ENCODE data around the gene SIL1. TPM values are rescaled to one million over a fixed set of nuclear protein-coding genes. Genes with fewer than 3 reads are reported as not detected.

SIL1 gene
- total and polyA plus RNA-seq, 2 experiments from 2014 or later, result 78.8 to 89.8 TPM

- Histone ChIP-seq H3K9ac (no peak overlapping the region), H3K36me3 (ENCODE audit: low read depth) (no peaks in the 10 kb centered on the region), H3K79me2 (ENCODE audit: insufficient read depth) (no peaks in the 10 kb centered on the region), H3K4me1 (ENCODE audit: insufficient read depth) (no peaks in the 10 kb centered on the region), H4K20me1 (ENCODE audit: insufficient read depth) (no peaks in the 10 kb centered on the region), H3K27me3 (replicated peaks; ENCODE audit: insufficient read depth) (no peaks in the 10 kb centered on the region), H3F3A (ENCODE audit: insufficient read depth) (no peaks in the 10 kb centered on the region), H3K4me2 (ENCODE audit: unreplicated experiment) (no peak overlapping the region), H3K4me3 (no peak overlapping the region), H3K27ac (no peak overlapping the region), H3K9me2 (ENCODE audit: insufficient read depth) (no peaks in the 10 kb centered on the region), H2AFZ (no peak overlapping the region), H3K9me3 (ENCODE audit: low read depth) (no peaks in the 10 kb centered on the region)
- TF ChIP-seq EZH2phosphoT487 (IDR thresholded peaks at IDR 0.05; ENCODE audit: insufficient read depth, low read depth) (no peak), EZH2 (IDR thresholded peaks at IDR 0.05; ENCODE audit: insufficient read depth, poor library complexity, severe bottlenecking) (no peak)
- in situ Hi-C loops (cut with MboI), result no loop called here
- DNase-seq, result no peak
- 92 to 100% methylated on average over 1 of the region's 1 CpG for WGBS, 2 experiments (ENCODE audit: low coverage in 1 of 2, low lambda C conversion rate in 2 of 2, missing lambda C conversion rate in 2 of 2)
Observed at GRCh38 chr5:138961221-138961620, 236.9 kb downstream of the SIL1 start.

DNA sequence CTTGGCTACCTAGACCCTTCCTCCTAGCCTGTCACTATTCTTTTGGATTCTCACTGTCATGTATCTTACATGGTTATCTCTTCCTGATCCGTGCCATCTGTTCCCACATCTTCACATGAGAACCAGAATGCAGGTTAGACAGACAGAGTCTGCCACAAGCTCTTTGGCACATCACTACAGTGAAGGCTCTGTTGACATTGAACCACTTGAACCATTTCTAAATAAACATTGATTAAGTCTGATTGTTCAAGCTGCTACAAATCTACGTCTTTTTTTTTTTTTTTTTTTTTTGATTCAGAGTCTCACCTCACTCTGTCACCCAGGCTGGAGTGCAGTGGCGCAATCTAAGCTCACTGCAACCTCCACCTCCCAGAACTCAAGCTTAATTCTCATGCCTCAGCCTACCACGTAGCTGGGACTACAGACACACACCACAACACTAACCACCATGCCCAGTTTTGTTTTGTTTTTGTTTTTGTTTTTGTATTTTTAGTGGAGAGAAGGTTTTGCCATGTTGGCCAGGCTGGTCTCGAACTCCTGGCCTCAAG, 237.9 kb downstream of the SIL1 start:
- Histone ChIP-seq H3F3A (ENCODE audit: insufficient read depth) (no peaks in the 10 kb centered on the region), H3K4me2 (ENCODE audit: unreplicated experiment) (no peak overlapping the region), H3K9me3 (ENCODE audit: low read depth) (no peaks in the 10 kb centered on the region), H3K9ac (no peak overlapping the region), H3K9me2 (ENCODE audit: insufficient read depth) (no peaks in the 10 kb centered on the region), H3K79me2 (ENCODE audit: insufficient read depth) (no peaks in the 10 kb centered on the region), H3K4me3 (no peak overlapping the region), H3K27me3 (replicated peaks; ENCODE audit: insufficient read depth) (no peaks in the 10 kb centered on the region), H3K27ac (no peak overlapping the region), H4K20me1 (ENCODE audit: insufficient read depth) (no peaks in the 10 kb centered on the region), H2AFZ (no peak overlapping the region), H3K4me1 (ENCODE audit: insufficient read depth) (no peaks in the 10 kb centered on the region), H3K36me3 (ENCODE audit: low read depth) (no peaks in the 10 kb centered on the region)
- 83 to 92% methylated on average over 5 of the region's 5 CpGs for WGBS, 2 experiments (ENCODE audit: low coverage in 1 of 2, low lambda C conversion rate in 2 of 2, missing lambda C conversion rate in 2 of 2)
- no peak for TF ChIP-seq EZH2 (IDR thresholded peaks at IDR 0.05; ENCODE audit: insufficient read depth, poor library complexity, severe bottlenecking)
- TF ChIP-seq EZH2phosphoT487 (IDR thresholded peaks at IDR 0.05; ENCODE audit: insufficient read depth, low read depth), result no peak
- in situ Hi-C loops (cut with MboI), result no loop called here
- no peak for DNase-seq

DNA sequence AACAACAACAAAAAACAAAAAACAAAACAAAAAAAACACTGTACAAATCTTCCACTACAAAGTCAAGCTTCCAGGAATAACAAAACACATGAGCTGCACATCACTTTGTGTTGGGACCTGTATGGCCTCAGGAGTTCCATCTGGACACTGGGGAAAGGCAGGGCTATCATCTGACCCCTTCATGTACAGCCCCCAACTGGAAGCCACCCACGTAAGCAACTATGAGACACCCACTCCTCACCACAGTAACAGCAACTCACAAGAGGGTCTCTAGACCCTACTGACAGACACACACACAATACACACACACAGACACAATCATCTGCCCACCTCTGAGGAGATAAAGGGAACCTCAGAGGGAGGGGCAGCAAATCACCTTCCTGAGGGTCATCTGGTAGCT, 241.4 kb downstream of the SIL1 start:
- no peaks in the 10 kb centered on the region for H3K9me2 ChIP-seq (ENCODE audit: insufficient read depth)
- H3K4me3 ChIP-seq, result no peak overlapping the region
- no peak overlapping the region for H3K9ac ChIP-seq
- H3K9me3 ChIP-seq (ENCODE audit: low read depth), result no peaks in the 10 kb centered on the region
- H3K27ac ChIP-seq, result no peak overlapping the region
- H3K4me1 ChIP-seq (ENCODE audit: insufficient read depth), result peaks cover 11% of the 10 kb centered on the region
- H3K79me2 ChIP-seq (ENCODE audit: insufficient read depth), result no peaks in the 10 kb centered on the region
- H4K20me1 ChIP-seq (ENCODE audit: insufficient read depth), result no peaks in the 10 kb centered on the region
- H3K4me2 ChIP-seq (ENCODE audit: unreplicated experiment), result no peak overlapping the region
- WGBS, 2 experiments (ENCODE audit: low coverage in 1 of 2, low lambda C conversion rate in 2 of 2, missing lambda C conversion rate in 2 of 2), result 85 to 95% methylated on average over 1 of the region's 1 CpG
- H3F3A ChIP-seq (ENCODE audit: insufficient read depth), result no peaks in the 10 kb centered on the region
- no peaks in the 10 kb centered on the region for H3K36me3 ChIP-seq (ENCODE audit: low read depth)
- no peak for TF ChIP-seq EZH2phosphoT487 (IDR thresholded peaks at IDR 0.05; ENCODE audit: insufficient read depth, low read depth)
- TF ChIP-seq EZH2 (IDR thresholded peaks at IDR 0.05; ENCODE audit: insufficient read depth, poor library complexity, severe bottlenecking), result no peak
- no peaks in the 10 kb centered on the region for H3K27me3 ChIP-seq (replicated peaks; ENCODE audit: insufficient read depth)
- no peak for DNase-seq
- in situ Hi-C loops (cut with MboI), result no loop called here
- H2AFZ ChIP-seq, result no peak overlapping the region

GRCh38 chr5:138955671-138956295, 242.4 kb downstream of the SIL1 start:
- TF ChIP-seq EZH2phosphoT487 (IDR thresholded peaks at IDR 0.05; ENCODE audit: insufficient read depth, low read depth), result no peak
- no peak for TF ChIP-seq EZH2 (IDR thresholded peaks at IDR 0.05; ENCODE audit: insufficient read depth, poor library complexity, severe bottlenecking)
- Histone ChIP-seq H3K9me3 (ENCODE audit: low read depth) (no peaks in the 10 kb centered on the region), H3K27me3 (replicated peaks; ENCODE audit: insufficient read depth) (no peaks in the 10 kb centered on the region), H3K4me2 (ENCODE audit: unreplicated experiment) (no peak overlapping the region), H3K9me2 (ENCODE audit: insufficient read depth) (no peaks in the 10 kb centered on the region), H3K4me3 (no peak overlapping the region), H3K79me2 (ENCODE audit: insufficient read depth) (no peaks in the 10 kb centered on the region), H3K4me1 (ENCODE audit: insufficient read depth) (peaks cover 11% of the 10 kb centered on the region), H3F3A (ENCODE audit: insufficient read depth) (no peaks in the 10 kb centered on the region), H2AFZ (no peak overlapping the region), H4K20me1 (ENCODE audit: insufficient read depth) (no peaks in the 10 kb centered on the region), H3K27ac (no peak overlapping the region), H3K36me3 (ENCODE audit: low read depth) (no peaks in the 10 kb centered on the region), H3K9ac (no peak overlapping the region)
- in situ Hi-C loops (cut with MboI), result no loop called here
- WGBS, 2 experiments (ENCODE audit: low coverage in 1 of 2, low lambda C conversion rate in 2 of 2, missing lambda C conversion rate in 2 of 2), result 85 to 86% methylated on average over 9 of the region's 9 CpGs
- DNase-seq, result no peak
